GM12873 (cell line): ENCODE results near the gene DDX1.

Experiments
- CTCF ChIP-seq: IDR thresholded peaks from 2 replicates; pipeline ENCODE4 v1.5.1; 2012; ENCODE audit warnings: low read depth, mild to moderate bottlenecking, moderate library complexity, low read length, control low read depth; ENCODE audit not compliant: insufficient read depth; ENCODE audit errors: missing control alignments

The DDX1 gene

GRCh38 chr2:15620340-15620739 lies 28.7 kb downstream of the DDX1 start:
- TF ChIP-seq CTCF = no peak

GRCh38 chr2:15620857-15621471 lies 29.3 kb downstream of the DDX1 start:
- no peak for TF ChIP-seq CTCF

GRCh38 chr2:15622214-15622613 lies 30.5 kb downstream of the DDX1 start:
- TF ChIP-seq CTCF = no peak

- TF ChIP-seq CTCF = no peak
These were observed 31.2 kb downstream of the DDX1 start for GRCh38 chr2:15622614-15623480.

- no peak for TF ChIP-seq CTCF
These were observed 31.8 kb downstream of the DDX1 start for GRCh38 chr2:15623481-15623796.

GRCh38 chr2:15623898-15624541 lies 32.4 kb downstream of the DDX1 start:
- no peak for TF ChIP-seq CTCF

- no peak for TF ChIP-seq CTCF
These were observed 33.2 kb downstream of the DDX1 start for GRCh38 chr2:15624903-15625302.
